ENCODE data around the gene MTG2. TPM values are rescaled to one million over a fixed set of nuclear protein-coding genes. Genes with fewer than 3 reads are reported as not detected.

MTG2 gene
- total and polyA plus RNA-seq, 2 of the 13 experiments (the other 11 are each of a cell fraction or from before 2014, with no cell fraction given) = 20.4 to 37.8 TPM

DNA sequence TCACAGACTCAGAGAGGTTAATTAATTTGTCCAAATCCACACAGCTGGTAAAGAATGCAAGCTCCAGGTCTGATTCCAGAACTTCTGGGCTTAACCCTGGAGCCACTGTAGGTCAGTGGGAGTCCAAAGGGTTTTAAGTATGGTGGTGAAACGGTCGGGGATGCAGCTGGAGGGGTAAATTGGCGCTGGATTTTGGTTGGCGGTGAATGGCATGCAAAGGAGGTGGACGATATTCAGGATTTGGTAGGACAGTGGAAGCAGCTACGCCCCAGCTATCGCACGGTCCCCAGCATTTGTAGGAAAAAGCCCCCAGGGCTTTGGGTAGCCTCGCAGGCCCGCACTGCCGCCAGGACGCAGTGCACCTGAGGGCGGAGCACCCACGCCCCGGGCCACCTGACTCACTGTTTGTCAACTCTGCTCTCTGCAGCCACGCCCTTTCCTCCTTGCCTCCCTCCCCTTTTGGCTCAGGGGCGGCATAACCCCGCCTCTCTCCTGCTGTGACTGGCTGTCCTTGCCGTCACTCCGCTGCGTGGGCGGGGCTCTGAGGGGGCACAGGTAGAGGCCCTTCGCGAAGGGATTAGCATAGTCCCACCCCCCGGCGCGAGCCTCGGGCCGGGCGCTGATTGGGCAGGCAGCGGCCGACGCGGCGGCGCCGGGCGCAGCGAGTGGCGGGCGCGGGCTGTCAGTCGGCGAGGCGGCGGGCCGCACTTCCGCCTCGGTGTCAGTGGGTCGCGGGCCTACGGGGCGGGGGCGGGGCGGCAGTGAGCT lies 55.2 kb downstream of the MTG2 start, which contains the start of gene OSBPL2 (continued):
- TF ChIP-seq RBFOX2 (IDR thresholded peaks at IDR 0.05; ENCODE audit: low read depth, low read length) (peak; percentile 79; the same call in 1 of the 2 replicates), ZBTB38 (CRISPR knock-in tag; IDR thresholded peaks at IDR 0.05) (no peak), HDAC1 (CRISPR knock-in tag; IDR thresholded peaks at IDR 0.05) (peak; percentile 93), ZNF557 (CRISPR knock-in tag; IDR thresholded peaks at IDR 0.05) (0 out of 2 replicates have a peak, but pooled peaks have one; percentile 30), SOX5 (CRISPR knock-in tag; IDR thresholded peaks at IDR 0.05; ENCODE audit: borderline replicate concordance) (no peak), TAF1 (CRISPR knock-in tag; IDR thresholded peaks at IDR 0.05) (peak; percentile 5; the same call in 1 of the 2 replicates), MATR3 (CRISPR knock-in tag; IDR thresholded peaks at IDR 0.05) (no peak), HDAC6 (IDR thresholded peaks at IDR 0.05; ENCODE audit: low read depth, low read length) (no peak), HMG20B (CRISPR knock-in tag; conservative IDR thresholded peaks at IDR 0.05) (0 out of 2 replicates have a peak, but pooled peaks have one; percentile 44), CBFB (CRISPR knock-in tag; IDR thresholded peaks at IDR 0.05) (peak; percentile 77; the same call in 1 of the 2 replicates), ZFP36 (IDR thresholded peaks at IDR 0.05; ENCODE audit: borderline replicate concordance, low read depth, low read length, partially characterized antibody) (no peak), ISL2 (CRISPR knock-in tag; IDR thresholded peaks at IDR 0.05) (no peak), CSRNP2 (CRISPR knock-in tag; conservative IDR thresholded peaks at IDR 0.05; ENCODE audit: low read depth) (no peak), ZNF772 (CRISPR knock-in tag; IDR thresholded peaks at IDR 0.05) (no peak), NKX3-1 (CRISPR knock-in tag; IDR thresholded peaks at IDR 0.05) (no peak)
- TF ChIP-seq, protein P1, sequence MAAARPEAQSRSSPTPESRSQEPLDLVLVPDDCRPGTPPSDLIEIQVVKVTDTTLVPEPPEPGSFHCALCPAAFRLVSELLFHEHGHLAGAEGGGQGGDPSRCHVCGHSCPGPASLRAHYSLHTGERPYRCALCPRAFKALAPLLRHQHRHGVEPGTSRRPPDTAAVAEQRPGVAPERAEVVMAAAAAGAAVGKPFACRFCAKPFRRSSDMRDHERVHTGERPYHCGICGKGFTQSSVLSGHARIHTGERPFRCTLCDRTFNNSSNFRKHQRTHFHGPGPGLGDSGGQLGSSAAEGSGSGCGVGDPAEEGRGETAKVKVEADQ (CRISPR knock-in tag; IDR thresholded peaks at IDR 0.05; ENCODE audit: borderline replicate concordance) = peak; percentile 81; the same call in 1 of the 2 replicates
- TF ChIP-seq, protein P2, sequence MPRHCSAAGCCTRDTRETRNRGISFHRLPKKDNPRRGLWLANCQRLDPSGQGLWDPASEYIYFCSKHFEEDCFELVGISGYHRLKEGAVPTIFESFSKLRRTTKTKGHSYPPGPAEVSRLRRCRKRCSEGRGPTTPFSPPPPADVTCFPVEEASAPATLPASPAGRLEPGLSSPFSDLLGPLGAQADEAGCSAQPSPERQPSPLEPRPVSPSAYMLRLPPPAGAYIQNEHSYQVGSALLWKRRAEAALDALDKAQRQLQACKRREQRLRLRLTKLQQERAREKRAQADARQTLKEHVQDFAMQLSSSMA (CRISPR knock-in tag; IDR thresholded peaks at IDR 0.05) = peak; percentile 30; the same call in 1 of the 2 replicates
- TF ChIP-seq, protein P3, sequence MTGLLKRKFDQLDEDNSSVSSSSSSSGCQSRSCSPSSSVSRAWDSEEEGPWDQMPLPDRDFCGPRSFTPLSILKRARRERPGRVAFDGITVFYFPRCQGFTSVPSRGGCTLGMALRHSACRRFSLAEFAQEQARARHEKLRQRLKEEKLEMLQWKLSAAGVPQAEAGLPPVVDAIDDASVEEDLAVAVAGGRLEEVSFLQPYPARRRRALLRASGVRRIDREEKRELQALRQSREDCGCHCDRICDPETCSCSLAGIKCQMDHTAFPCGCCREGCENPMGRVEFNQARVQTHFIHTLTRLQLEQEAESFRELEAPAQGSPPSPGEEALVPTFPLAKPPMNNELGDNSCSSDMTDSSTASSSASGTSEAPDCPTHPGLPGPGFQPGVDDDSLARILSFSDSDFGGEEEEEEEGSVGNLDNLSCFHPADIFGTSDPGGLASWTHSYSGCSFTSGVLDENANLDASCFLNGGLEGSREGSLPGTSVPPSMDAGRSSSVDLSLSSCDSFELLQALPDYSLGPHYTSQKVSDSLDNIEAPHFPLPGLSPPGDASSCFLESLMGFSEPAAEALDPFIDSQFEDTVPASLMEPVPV (CRISPR knock-in tag; IDR thresholded peaks at IDR 0.05) = no peak
- TF ChIP-seq, protein P4, sequence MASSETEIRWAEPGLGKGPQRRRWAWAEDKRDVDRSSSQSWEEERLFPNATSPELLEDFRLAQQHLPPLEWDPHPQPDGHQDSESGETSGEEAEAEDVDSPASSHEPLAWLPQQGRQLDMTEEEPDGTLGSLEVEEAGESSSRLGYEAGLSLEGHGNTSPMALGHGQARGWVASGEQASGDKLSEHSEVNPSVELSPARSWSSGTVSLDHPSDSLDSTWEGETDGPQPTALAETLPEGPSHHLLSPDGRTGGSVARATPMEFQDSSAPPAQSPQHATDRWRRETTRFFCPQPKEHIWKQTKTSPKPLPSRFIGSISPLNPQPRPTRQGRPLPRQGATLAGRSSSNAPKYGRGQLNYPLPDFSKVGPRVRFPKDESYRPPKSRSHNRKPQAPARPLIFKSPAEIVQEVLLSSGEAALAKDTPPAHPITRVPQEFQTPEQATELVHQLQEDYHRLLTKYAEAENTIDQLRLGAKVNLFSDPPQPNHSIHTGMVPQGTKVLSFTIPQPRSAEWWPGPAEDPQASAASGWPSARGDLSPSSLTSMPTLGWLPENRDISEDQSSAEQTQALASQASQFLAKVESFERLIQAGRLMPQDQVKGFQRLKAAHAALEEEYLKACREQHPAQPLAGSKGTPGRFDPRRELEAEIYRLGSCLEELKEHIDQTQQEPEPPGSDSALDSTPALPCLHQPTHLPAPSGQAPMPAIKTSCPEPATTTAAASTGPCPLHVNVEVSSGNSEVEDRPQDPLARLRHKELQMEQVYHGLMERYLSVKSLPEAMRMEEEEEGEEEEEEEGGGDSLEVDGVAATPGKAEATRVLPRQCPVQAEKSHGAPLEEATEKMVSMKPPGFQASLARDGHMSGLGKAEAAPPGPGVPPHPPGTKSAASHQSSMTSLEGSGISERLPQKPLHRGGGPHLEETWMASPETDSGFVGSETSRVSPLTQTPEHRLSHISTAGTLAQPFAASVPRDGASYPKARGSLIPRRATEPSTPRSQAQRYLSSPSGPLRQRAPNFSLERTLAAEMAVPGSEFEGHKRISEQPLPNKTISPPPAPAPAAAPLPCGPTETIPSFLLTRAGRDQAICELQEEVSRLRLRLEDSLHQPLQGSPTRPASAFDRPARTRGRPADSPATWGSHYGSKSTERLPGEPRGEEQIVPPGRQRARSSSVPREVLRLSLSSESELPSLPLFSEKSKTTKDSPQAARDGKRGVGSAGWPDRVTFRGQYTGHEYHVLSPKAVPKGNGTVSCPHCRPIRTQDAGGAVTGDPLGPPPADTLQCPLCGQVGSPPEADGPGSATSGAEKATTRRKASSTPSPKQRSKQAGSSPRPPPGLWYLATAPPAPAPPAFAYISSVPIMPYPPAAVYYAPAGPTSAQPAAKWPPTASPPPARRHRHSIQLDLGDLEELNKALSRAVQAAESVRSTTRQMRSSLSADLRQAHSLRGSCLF (CRISPR knock-in tag; IDR thresholded peaks at IDR 0.05; ENCODE audit: borderline replicate concordance) = 0 out of 2 replicates have a peak, but pooled peaks have one; percentile 52

All from HepG2 (cell line).